Progenitor cell of endocrine pancreas (in vitro differentiated cells): ENCODE measurements around the gene DUSP3. TPM values are rescaled to one million over a fixed set of nuclear protein-coding genes. Genes with fewer than 3 reads are reported as not detected.

Experiments used
- DNase-seq: peaks from one replicate; pipeline ENCODE4 v3.0.0; 2021; ENCODE audit warnings: low spot score; ENCODE audit not compliant: unreplicated experiment
- H3K27ac Mint-ChIP-seq: 2 replicates; pipeline ENCODE4 v1.8.0; 2021; ENCODE audit warnings: mild to moderate bottlenecking, moderate library complexity, mixed read lengths
- H3K27me3 Mint-ChIP-seq: 2 replicates; pipeline ENCODE4 v1.8.0; 2021; ENCODE audit warnings: mixed read lengths
- H3K36me3 Mint-ChIP-seq: 2 replicates; pipeline ENCODE4 v1.8.0; 2022; ENCODE audit warnings: mixed read lengths; ENCODE audit not compliant: insufficient read depth
- H3K4me1 Mint-ChIP-seq: 2 replicates; pipeline ENCODE4 v1.8.0; 2021; ENCODE audit warnings: low read depth, mixed read lengths
- H3K4me3 Mint-ChIP-seq: 2 replicates; pipeline ENCODE4 v1.8.0; 2021; ENCODE audit warnings: low read depth, mild to moderate bottlenecking, moderate library complexity, mixed read lengths
- H3K9me3 Mint-ChIP-seq: 2 replicates; pipeline ENCODE4 v1.8.0; 2021; ENCODE audit warnings: low read depth, mixed read lengths
- total RNA-seq: library from RNA; stranded (reverse); gene quantifications from 2 replicates; pipeline ENCODE4 v1.2.1, GENCODE V29; 2021
- TF ChIP-seq, protein P1 (sequence below): fragments of 200-600 bp; sonication (generic); IDR thresholded peaks from one replicate; pipeline ENCODE4 v1.5.0; 2021; ENCODE audit warnings: antibody characterized with exemption, mild to moderate bottlenecking; ENCODE audit not compliant: unreplicated experiment

Gene DUSP3
- total RNA-seq, 1 donor from 2014 or later = 58.0 TPM

DNA sequence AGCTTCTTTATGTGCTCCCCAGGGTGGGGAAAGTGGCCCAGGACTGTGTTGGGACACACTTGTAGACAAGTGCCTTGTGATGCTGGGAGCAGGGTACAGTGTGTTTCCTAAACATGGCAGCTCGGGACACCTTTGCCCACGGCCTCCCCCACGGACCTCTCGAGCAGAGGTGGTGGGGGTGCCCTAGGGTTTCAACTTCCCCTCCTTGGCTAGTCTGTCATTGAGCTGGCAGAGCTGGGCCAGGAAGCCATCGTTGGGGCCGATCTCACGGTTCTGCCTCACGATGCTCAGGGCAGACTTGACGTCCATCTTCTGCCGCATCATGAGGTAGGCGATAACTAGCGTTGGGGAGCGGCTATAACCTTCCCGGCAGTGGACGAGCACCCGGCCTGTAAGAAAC, 9.4 kb downstream of the DUSP3 start:
- no peak for DNase-seq
- Mint-ChIP-seq H3K27ac (no peak overlapping the region), H3K9me3 (no peaks in the 10 kb centered on the region), H3K27me3 (no peaks in the 10 kb centered on the region), H3K36me3 (peaks cover 29% of the 10 kb centered on the region), H3K4me3 (no peak overlapping the region), H3K4me1 (peaks cover 20% of the 10 kb centered on the region)
- TF ChIP-seq, protein P1, sequence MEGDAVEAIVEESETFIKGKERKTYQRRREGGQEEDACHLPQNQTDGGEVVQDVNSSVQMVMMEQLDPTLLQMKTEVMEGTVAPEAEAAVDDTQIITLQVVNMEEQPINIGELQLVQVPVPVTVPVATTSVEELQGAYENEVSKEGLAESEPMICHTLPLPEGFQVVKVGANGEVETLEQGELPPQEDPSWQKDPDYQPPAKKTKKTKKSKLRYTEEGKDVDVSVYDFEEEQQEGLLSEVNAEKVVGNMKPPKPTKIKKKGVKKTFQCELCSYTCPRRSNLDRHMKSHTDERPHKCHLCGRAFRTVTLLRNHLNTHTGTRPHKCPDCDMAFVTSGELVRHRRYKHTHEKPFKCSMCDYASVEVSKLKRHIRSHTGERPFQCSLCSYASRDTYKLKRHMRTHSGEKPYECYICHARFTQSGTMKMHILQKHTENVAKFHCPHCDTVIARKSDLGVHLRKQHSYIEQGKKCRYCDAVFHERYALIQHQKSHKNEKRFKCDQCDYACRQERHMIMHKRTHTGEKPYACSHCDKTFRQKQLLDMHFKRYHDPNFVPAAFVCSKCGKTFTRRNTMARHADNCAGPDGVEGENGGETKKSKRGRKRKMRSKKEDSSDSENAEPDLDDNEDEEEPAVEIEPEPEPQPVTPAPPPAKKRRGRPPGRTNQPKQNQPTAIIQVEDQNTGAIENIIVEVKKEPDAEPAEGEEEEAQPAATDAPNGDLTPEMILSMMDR = no peak

GRCh38 chr17:43768943-43769342, 9.8 kb downstream of the DUSP3 start:
- H3K36me3 Mint-ChIP-seq = peaks cover 27% of the 10 kb centered on the region
- no peaks in the 10 kb centered on the region for H3K9me3 Mint-ChIP-seq
- H3K27ac Mint-ChIP-seq = no peak overlapping the region
- TF ChIP-seq, protein P1 = no peak
- H3K4me3 Mint-ChIP-seq = no peak overlapping the region
- H3K27me3 Mint-ChIP-seq = no peaks in the 10 kb centered on the region
- H3K4me1 Mint-ChIP-seq = peaks cover 20% of the 10 kb centered on the region
- DNase-seq = no peak

DNA sequence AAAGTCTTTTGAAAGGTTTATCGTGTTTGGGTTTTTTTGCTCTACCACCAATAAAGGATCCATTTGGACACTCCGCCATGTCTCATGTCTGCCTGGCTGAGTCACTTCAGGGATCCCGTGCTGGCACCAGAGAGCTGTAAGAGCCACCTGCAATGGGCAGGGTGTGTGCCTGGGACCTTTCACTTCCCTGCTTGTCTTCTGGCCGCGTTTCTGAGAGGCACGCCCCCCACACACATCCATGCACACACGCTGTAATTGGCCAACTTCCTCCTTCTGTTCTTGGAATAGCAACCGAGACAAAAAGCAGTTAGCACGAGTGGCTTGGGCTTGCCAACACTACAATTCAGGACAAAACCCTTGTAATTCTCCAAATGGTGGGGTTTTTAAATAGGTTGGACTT, 10.4 kb downstream of the DUSP3 start:
- no peak for DNase-seq
- Mint-ChIP-seq H3K27me3 (no peaks in the 10 kb centered on the region), H3K4me1 (peaks cover 17% of the 10 kb centered on the region), H3K36me3 (peaks cover 25% of the 10 kb centered on the region), H3K27ac (no peak overlapping the region), H3K9me3 (no peaks in the 10 kb centered on the region), H3K4me3 (no peak overlapping the region)
- TF ChIP-seq, protein P1 = no peak

GRCh38 chr17:43767713-43768059, 11.1 kb downstream of the DUSP3 start:
- Mint-ChIP-seq H3K36me3 (peaks cover 22% of the 10 kb centered on the region), H3K4me3 (no peak overlapping the region), H3K9me3 (no peaks in the 10 kb centered on the region), H3K27ac (peak overlapping the region; percentile 64), H3K27me3 (no peaks in the 10 kb centered on the region), H3K4me1 (peaks cover 10% of the 10 kb centered on the region)
- no peak for DNase-seq
- TF ChIP-seq, protein P1 = no peak

- no peak overlapping the region for H3K4me3 Mint-ChIP-seq
- peaks cover 17% of the 10 kb centered on the region for H3K36me3 Mint-ChIP-seq
- no peaks in the 10 kb centered on the region for H3K27me3 Mint-ChIP-seq
- H3K27ac Mint-ChIP-seq = peak overlapping the region; percentile 64
- peaks cover 5% of the 10 kb centered on the region for H3K4me1 Mint-ChIP-seq
- no peaks in the 10 kb centered on the region for H3K9me3 Mint-ChIP-seq
- DNase-seq = no peak
- TF ChIP-seq, protein P1 = no peak
These were observed 11.6 kb downstream of the DUSP3 start for GRCh38 chr17:43767053-43767712.
